ENCODE measurements around the gene LCE2B.

Gene LCE2B

DNA sequence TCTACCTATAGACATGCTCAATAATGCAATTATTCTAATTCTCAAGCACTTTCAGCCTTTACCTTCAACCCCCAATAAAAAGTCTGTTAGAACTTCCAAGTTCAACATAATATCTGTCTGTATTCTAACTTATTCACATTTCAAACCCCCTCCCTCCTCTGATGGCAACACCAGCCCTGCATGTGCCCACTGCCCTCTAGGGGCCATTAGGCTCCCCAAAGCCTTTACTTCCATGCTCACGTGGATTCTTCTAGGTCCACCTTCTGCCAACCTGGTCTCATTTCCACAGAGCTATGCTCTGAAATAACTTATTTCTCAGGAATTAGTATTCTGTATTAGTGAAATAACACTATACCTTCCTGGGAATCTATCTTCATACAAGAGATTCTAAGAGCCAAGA, 49.7 kb downstream of the LCE2B start:
- DNase-seq (ENCODE audit: low read depth in 2 of 2) = no peak

Data from stimulated activated CD8-positive, alpha-beta memory T cell treated with anti-CD3 and anti-CD28 coated beads, Interleukin-7, amount 100 ng/mL, for 4 hours (primary cell).